ENCODE measurements around the gene HLTF. TPM values are rescaled to one million over a fixed set of nuclear protein-coding genes. Genes with fewer than 3 reads are reported as not detected.
"Not testable (repeated sequence)": the region's sequence is repeated elsewhere in the genome, so short reads cannot be mapped to it uniquely, and the experiment has no call there.

HLTF gene
- polyA plus RNA-seq, 1 donor from 2014 or later, result 24.6 TPM

GRCh38 chr3:149101154-149101553 lies 14.8 kb upstream of the HLTF start:
- no peaks in the 10 kb centered on the region for H3K27me3 Mint-ChIP-seq
- H3K9me3 Mint-ChIP-seq, result peaks cover 0 to 10% (median 0%) of the 10 kb centered on the region in 3 donors
- H3K4me3 Mint-ChIP-seq, result no peak overlapping the region
- peaks cover 5% of the 10 kb centered on the region for H3K36me3 Mint-ChIP-seq
- H3K27ac Mint-ChIP-seq, result no peak overlapping the region
- peaks cover 0 to 2% (median 0%) of the 10 kb centered on the region in 3 donors for H3K4me1 Mint-ChIP-seq

GRCh38 chr3:149097987-149098386 lies 11.7 kb upstream of the HLTF start:
- not testable (repeated sequence) for H3K9me3 Mint-ChIP-seq, H3K27me3 Mint-ChIP-seq, H3K4me3 Mint-ChIP-seq, H3K4me1 Mint-ChIP-seq, H3K36me3 Mint-ChIP-seq, H3K27ac Mint-ChIP-seq

GRCh38 chr3:149095487-149095886 lies 9.2 kb upstream of the HLTF start:
- H3K27ac Mint-ChIP-seq, result no peak overlapping the region
- no peak overlapping the region for H3K4me3 Mint-ChIP-seq
- no peaks in the 10 kb centered on the region for H3K9me3 Mint-ChIP-seq
- peaks cover 8 to 11% (median 9%) of the 10 kb centered on the region in 3 donors for H3K4me1 Mint-ChIP-seq
- H3K27me3 Mint-ChIP-seq, result peaks cover 2% of the 10 kb centered on the region
- no peaks in the 10 kb centered on the region for H3K36me3 Mint-ChIP-seq

DNA sequence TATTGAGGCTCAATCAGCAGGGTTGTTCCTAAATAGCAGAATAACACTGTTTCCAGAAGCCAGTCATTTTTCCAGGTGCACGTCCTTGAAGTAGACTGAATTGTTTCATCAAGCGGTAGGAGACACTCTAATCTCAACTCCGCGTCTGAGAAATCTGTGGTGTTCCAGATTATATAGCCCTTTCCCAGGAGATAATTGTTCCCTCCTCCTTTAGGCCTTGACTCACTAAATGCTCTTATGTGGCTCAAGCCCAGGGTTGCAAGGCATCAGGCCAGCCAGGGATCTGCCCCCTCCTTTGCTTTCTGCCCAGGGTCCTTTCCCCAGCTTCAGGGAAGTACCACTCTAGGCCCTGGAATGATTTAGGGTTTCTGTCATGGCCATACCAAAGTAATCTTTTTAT lies 5.7 kb upstream of the HLTF start:
- H3K4me3 Mint-ChIP-seq, result no peak overlapping the region
- no peaks in the 10 kb centered on the region for H3K9me3 Mint-ChIP-seq
- no peak overlapping the region for H3K27ac Mint-ChIP-seq
- H3K4me1 Mint-ChIP-seq, result peaks cover 20 to 25% (median 21%) of the 10 kb centered on the region in 3 donors
- peaks cover 2% of the 10 kb centered on the region for H3K27me3 Mint-ChIP-seq
- H3K36me3 Mint-ChIP-seq, result no peaks in the 10 kb centered on the region

GRCh38 chr3:149090907-149091306 lies 4.6 kb upstream of the HLTF start:
- peak overlapping the region in 1 of 4 donors; percentile 1 for H3K4me3 Mint-ChIP-seq
- H3K27ac Mint-ChIP-seq, result peak overlapping the region in 1 of 3 donors; percentile 56
- peaks cover 2% of the 10 kb centered on the region for H3K27me3 Mint-ChIP-seq
- H3K4me1 Mint-ChIP-seq, result peaks cover 22 to 33% (median 22%) of the 10 kb centered on the region in 3 donors
- H3K9me3 Mint-ChIP-seq, result no peaks in the 10 kb centered on the region
- H3K36me3 Mint-ChIP-seq, result no peaks in the 10 kb centered on the region

DNA sequence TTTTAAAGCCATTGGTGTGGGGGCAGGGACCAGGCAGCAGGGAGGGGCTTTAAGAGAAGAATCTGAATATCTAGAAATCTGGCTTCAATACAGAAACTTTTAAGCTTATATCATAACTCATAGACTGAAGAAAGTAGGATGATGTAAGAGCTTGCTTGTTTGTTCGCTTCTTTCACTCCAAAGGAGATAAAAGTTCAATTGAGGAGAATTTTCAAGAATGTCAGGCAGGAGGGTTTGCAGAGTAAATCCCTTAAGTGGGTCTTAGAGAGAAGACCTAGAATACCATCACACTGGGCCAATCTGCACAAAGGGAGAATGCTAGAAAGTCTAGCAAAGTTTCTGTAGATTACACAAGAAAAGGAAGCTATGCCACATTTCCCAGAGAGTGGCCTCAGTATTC lies 4.1 kb upstream of the HLTF start:
- Mint-ChIP-seq H3K4me3 (peak overlapping the region in 1 of 4 donors; percentile 1), H3K27ac (peak overlapping the region in 1 of 3 donors; percentile 56), H3K9me3 (no peaks in the 10 kb centered on the region), H3K4me1 (peaks cover 21 to 33% (median 23%) of the 10 kb centered on the region in 3 donors), H3K27me3 (no peaks in the 10 kb centered on the region), H3K36me3 (no peaks in the 10 kb centered on the region)

DNA sequence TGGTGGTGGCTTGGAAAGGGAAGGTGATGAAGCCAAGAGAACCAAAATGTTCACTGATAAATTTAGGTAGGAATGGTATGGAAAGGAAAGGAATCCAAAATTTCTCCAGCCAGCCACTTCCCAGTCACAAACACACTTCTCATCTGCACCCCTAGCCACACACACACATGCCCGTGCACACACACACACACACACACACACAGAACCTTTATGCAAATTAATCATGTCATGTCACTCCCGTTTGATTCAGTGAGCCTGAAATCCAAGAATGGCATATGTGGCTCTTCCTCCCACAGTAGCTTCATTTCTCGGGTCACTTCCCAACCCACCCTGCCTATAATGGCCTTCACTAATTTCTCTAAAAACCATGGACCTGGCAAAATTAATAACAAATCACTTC lies 3.1 kb upstream of the HLTF start:
- Mint-ChIP-seq H3K27ac (peak overlapping the region in 2 of 3 donors; percentile 8 to 52), H3K36me3 (no peaks in the 10 kb centered on the region), H3K4me3 (peak overlapping the region in 1 of 4 donors; percentile 59), H3K4me1 (peaks cover 22 to 35% (median 23%) of the 10 kb centered on the region in 3 donors), H3K27me3 (no peaks in the 10 kb centered on the region), H3K9me3 (no peaks in the 10 kb centered on the region)

- peaks cover 22 to 35% (median 25%) of the 10 kb centered on the region in 3 donors for H3K4me1 Mint-ChIP-seq
- H3K4me3 Mint-ChIP-seq, result peak overlapping the region in 2 of 4 donors; percentile 59 to 100
- H3K9me3 Mint-ChIP-seq, result no peaks in the 10 kb centered on the region
- H3K27me3 Mint-ChIP-seq, result no peaks in the 10 kb centered on the region
- H3K27ac Mint-ChIP-seq, result no peak overlapping the region
- no peaks in the 10 kb centered on the region for H3K36me3 Mint-ChIP-seq
These were observed 875 bp upstream of the HLTF start for GRCh38 chr3:149087208-149087607.

GRCh38 chr3:149085828-149086231 lies 503 bp downstream of the HLTF start:
- Mint-ChIP-seq H3K27ac (peak overlapping the region; percentile 84 to 92 (median 84)), H3K27me3 (no peaks in the 10 kb centered on the region), H3K4me1 (peaks cover 21 to 34% (median 25%) of the 10 kb centered on the region in 3 donors), H3K4me3 (peak overlapping the region; percentile 97 to 100 (median 98)), H3K36me3 (no peaks in the 10 kb centered on the region), H3K9me3 (no peaks in the 10 kb centered on the region)

GRCh38 chr3:149081772-149082171 lies 4.6 kb downstream of the HLTF start:
- peaks cover 9 to 16% (median 12%) of the 10 kb centered on the region in 3 donors for H3K4me1 Mint-ChIP-seq
- no peaks in the 10 kb centered on the region for H3K36me3 Mint-ChIP-seq
- H3K4me3 Mint-ChIP-seq, result no peak overlapping the region
- H3K9me3 Mint-ChIP-seq, result no peaks in the 10 kb centered on the region
- no peaks in the 10 kb centered on the region for H3K27me3 Mint-ChIP-seq
- H3K27ac Mint-ChIP-seq, result no peak overlapping the region

DNA sequence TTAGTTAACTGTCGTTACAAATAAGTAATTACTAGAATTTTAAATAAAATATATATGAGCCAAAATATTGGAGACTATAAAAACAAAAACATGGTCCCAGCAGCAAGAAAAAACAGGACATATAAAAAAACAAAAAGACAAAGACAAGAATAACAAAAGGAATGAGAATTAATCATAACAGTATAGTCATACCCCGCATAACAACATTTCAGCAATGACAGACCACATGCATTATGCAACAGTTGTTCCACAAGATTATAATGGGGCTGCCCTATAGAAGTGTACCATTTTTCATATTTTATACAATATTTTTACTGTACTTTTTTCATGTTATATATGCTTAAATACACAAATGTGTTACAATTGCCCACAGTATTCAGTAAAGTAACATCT lies 5.6 kb downstream of the HLTF start:
- H3K9me3 Mint-ChIP-seq, result no peaks in the 10 kb centered on the region
- no peaks in the 10 kb centered on the region for H3K27me3 Mint-ChIP-seq
- H3K36me3 Mint-ChIP-seq, result no peaks in the 10 kb centered on the region
- no peak overlapping the region for H3K27ac Mint-ChIP-seq
- H3K4me3 Mint-ChIP-seq, result no peak overlapping the region
- peaks cover 6 to 8% (median 8%) of the 10 kb centered on the region in 3 donors for H3K4me1 Mint-ChIP-seq

GRCh38 chr3:149080011-149080698 lies 6.2 kb downstream of the HLTF start:
- Mint-ChIP-seq H3K4me1 (peaks cover 3 to 5% (median 3%) of the 10 kb centered on the region in 3 donors), H3K4me3 (no peak overlapping the region), H3K27me3 (no peaks in the 10 kb centered on the region), H3K9me3 (no peaks in the 10 kb centered on the region), H3K36me3 (no peaks in the 10 kb centered on the region), H3K27ac (no peak overlapping the region)

DNA sequence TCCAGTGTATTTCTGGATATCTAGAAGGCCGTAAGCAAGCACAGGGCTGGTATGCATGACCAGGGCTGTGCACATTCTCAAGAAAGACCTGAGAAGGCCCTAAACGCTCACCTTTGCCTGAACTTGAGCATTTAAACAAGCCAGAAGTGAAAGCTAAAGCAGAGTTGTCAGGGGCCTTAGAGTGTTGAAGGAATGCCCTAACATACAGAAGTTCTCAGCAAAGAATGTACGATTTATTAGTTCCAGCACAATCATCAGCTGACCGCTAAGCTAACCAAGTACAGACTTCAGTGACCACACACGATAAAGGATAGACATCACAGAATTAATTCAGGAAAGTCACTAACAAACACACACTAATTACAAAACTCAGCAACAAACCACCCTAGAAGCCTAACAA lies 8.7 kb downstream of the HLTF start:
- Mint-ChIP-seq H3K27me3 (no peaks in the 10 kb centered on the region), H3K4me3 (no peak overlapping the region), H3K9me3 (no peaks in the 10 kb centered on the region), H3K36me3 (no peaks in the 10 kb centered on the region), H3K27ac (no peak overlapping the region), H3K4me1 (peaks cover 0 to 4% (median 0%) of the 10 kb centered on the region in 3 donors)

DNA sequence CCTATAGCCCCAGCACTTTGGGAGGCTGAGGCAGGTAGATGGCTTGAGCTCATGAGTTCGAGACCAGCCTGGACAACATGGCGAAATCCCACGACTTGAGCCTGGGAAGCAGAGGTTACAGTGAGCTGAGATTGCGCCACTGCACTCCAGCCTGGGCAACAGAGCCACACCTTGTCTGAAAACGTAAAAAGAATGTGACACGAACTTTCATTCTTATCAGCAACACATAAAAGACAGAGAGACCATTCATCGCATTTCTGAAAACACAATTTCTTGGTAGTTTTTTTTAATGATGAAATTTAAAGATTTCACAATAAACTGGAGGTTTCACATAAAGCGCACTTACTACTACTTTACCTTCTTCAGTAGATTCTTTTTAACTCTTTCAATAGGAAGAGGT lies 18.4 kb downstream of the HLTF start:
- Mint-ChIP-seq H3K27ac (no peak overlapping the region), H3K4me3 (no peak overlapping the region), H3K4me1 (peaks cover 0 to 3% (median 2%) of the 10 kb centered on the region in 3 donors), H3K36me3 (peaks cover 10% of the 10 kb centered on the region), H3K9me3 (no peaks in the 10 kb centered on the region), H3K27me3 (no peaks in the 10 kb centered on the region)

GRCh38 chr3:149061776-149062175 lies 24.6 kb downstream of the HLTF start:
- H3K27me3 Mint-ChIP-seq, result no peaks in the 10 kb centered on the region
- H3K4me3 Mint-ChIP-seq, result no peak overlapping the region
- H3K36me3 Mint-ChIP-seq, result peaks cover 26% of the 10 kb centered on the region

DNA sequence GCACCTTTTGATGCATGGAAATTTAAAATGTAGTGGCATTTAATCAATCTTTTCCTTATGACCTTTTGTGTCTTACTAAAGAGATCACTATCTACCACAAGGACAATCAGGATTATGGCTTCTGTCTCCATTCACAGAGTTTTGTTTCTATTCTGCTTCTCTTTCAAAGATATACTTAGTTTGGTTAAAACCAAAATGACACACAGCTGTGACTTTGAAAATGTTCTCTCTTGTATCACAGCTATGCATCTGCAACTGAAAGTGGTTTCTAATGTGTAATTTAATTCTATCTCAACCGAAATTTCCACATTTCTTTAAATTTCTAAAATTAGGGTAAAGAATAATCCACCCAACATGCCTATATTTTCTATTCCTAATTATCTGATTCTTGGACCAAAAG lies 27.7 kb downstream of the HLTF start:
- Mint-ChIP-seq H3K4me3 (no peak overlapping the region), H3K27me3 (no peaks in the 10 kb centered on the region), H3K4me1 (no peaks in the 10 kb centered on the region), H3K36me3 (peaks cover 32% of the 10 kb centered on the region), H3K27ac (no peak overlapping the region), H3K9me3 (peaks cover 0 to 4% (median 0%) of the 10 kb centered on the region in 3 donors)

More at GRCh38 chr3:149061776-149062175, 24.6 kb downstream of the HLTF start:
- Mint-ChIP-seq H3K4me1 (peaks cover 0 to 2% (median 2%) of the 10 kb centered on the region in 3 donors), H3K27ac (peak overlapping the region in 1 of 3 donors; percentile 59), H3K9me3 (no peaks in the 10 kb centered on the region)

Measured in IgD-negative memory B cell (primary cell).